ENCODE results near the gene NOS1AP.

DNA sequence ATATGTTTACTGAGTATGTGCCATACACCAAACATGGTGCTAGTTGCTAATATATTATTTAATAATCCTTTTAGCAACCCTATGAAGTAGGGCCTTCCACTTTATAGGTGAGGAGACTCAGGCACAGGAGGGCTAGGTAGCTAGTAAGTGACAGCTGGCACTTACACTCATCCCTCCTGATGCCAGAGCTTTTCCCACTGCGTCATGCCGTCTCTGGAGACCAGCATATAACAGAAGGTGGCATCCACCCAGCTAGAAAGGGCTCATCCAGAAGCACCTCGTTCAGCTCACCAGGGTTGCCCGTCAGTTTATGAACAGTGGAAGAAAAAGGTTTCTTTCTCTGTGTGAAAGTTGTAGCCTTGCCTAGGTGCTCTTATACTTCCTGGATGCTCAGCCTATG lies 108.9 kb downstream of the NOS1AP start:
- TF ChIP-seq SUZ12 (IDR thresholded peaks at IDR 0.05; ENCODE audit: extremely low read depth, insufficient read depth, insufficient read length) (no peak), ZNF274 (IDR thresholded peaks at IDR 0.05; ENCODE audit: low read depth, low read length) (no peak), YY1 (IDR thresholded peaks at IDR 0.05; ENCODE audit: insufficient read depth, insufficient read length) (no peak)
